Bronchial epithelial cell (primary cell): Measurements from ENCODE around the gene MAP1S. TPM values are rescaled to one million over a fixed set of nuclear protein-coding genes. Genes with fewer than 3 reads are reported as not detected.

Experiments
- DNase-seq: peaks from one replicate; pipeline ENCODE4 v3.0.0-alpha.2; 2010; ENCODE audit warnings: low read depth
- FAIRE-seq: peaks from 2 replicates; lab custom pipeline; 2011; peaks lifted over from hg19 to GRCh38; lab: Jason Lieb, UNC
- H3K27me3 ChIP-seq: 2 replicates; pipeline ENCODE4 v1.5.1; 2011; ENCODE audit warnings: low read length; ENCODE audit not compliant: control insufficient read depth, insufficient read depth
- H3K36me3 ChIP-seq: 2 replicates; pipeline ENCODE4 v1.5.1; 2011; ENCODE audit warnings: low read length; ENCODE audit not compliant: control insufficient read depth, insufficient read depth
- H3K4me3 ChIP-seq: 2 replicates; pipeline ENCODE4 v1.5.1; 2011; ENCODE audit warnings: mild to moderate bottlenecking, low read depth, low read length, control low read depth
- CTCF ChIP-seq: IDR thresholded peaks from 2 replicates; pipeline ENCODE4 v1.5.1; 2011; ENCODE audit warnings: mild to moderate bottlenecking, moderate library complexity, low read length, control low read depth, inconsistent platforms; ENCODE audit not compliant: insufficient read depth, severe bottlenecking
- total RNA-seq: library from RNA; depleted of rRNA; stranded (reverse); fragments of >200 nt; gene quantifications from 2 replicates; pipeline ENCODE4 v1.2.1, GENCODE V29; 2014

The MAP1S gene
- total RNA-seq, 1 donor from 2014 or later, result 3.7 TPM

GRCh38 chr19:17762505-17763229 lies 43.4 kb downstream of the MAP1S start:
- H3K36me3 ChIP-seq, result no peaks in the 10 kb centered on the region
- DNase-seq (peak; percentile 57), FAIRE-seq (no peak)
- no peaks in the 10 kb centered on the region for H3K27me3 ChIP-seq
- H3K4me3 ChIP-seq, result no peak overlapping the region
- TF ChIP-seq CTCF, result no peak

- no peak for DNase-seq
- FAIRE-seq, result no peak
- H3K27me3 ChIP-seq, result no peaks in the 10 kb centered on the region
- TF ChIP-seq CTCF, result no peak
- H3K36me3 ChIP-seq, result no peaks in the 10 kb centered on the region
- no peak overlapping the region for H3K4me3 ChIP-seq
Measured at GRCh38 chr19:17764348-17764747, 45.1 kb downstream of the MAP1S start.

GRCh38 chr19:17765069-17765618 lies 45.9 kb downstream of the MAP1S start:
- Histone ChIP-seq H3K4me3 (no peak overlapping the region), H3K27me3 (no peaks in the 10 kb centered on the region), H3K36me3 (no peaks in the 10 kb centered on the region)
- peak; percentile 71 for DNase-seq
- no peak for FAIRE-seq
- no peak for TF ChIP-seq CTCF

GRCh38 chr19:17766543-17767131 lies 47.4 kb downstream of the MAP1S start:
- H3K4me3 ChIP-seq, result no peak overlapping the region
- H3K27me3 ChIP-seq, result peaks cover 2% of the 10 kb centered on the region
- FAIRE-seq (peak; percentile 40), DNase-seq (peak; percentile 66)
- H3K36me3 ChIP-seq, result no peaks in the 10 kb centered on the region
- TF ChIP-seq CTCF, result peak; percentile 98

- no peak for DNase-seq
- no peaks in the 10 kb centered on the region for H3K36me3 ChIP-seq
- TF ChIP-seq CTCF, result no peak
- no peak for FAIRE-seq
- H3K4me3 ChIP-seq, result no peak overlapping the region
- H3K27me3 ChIP-seq, result peaks cover 2% of the 10 kb centered on the region
Measured at GRCh38 chr19:17767559-17767958, 48.3 kb downstream of the MAP1S start.
